Astrocyte (in vitro differentiated cells and primary cell): Measurements from ENCODE around the gene TRPV5. TPM values are rescaled to one million over a fixed set of nuclear protein-coding genes. Genes with fewer than 3 reads are reported as not detected.

Experiments used
- DNase-seq: peaks from one replicate; pipeline ENCODE4 v3.0.0-alpha.2; 2010; ENCODE audit warnings: low read depth
- FAIRE-seq: peaks from 2 replicates; lab custom pipeline; 2011; peaks lifted over from hg19 to GRCh38; lab: Jason Lieb, UNC
- H2AFZ ChIP-seq: 2 replicates; pipeline ENCODE4 v1.6.0; 2012; ENCODE audit warnings: low read depth, low read length, inconsistent platforms
- H3K27ac ChIP-seq: 2 replicates; pipeline ENCODE4 v1.5.1; 2011; ENCODE audit warnings: low read depth, low read length, inconsistent platforms
- H3K27me3 ChIP-seq: 2 replicates; pipeline ENCODE4 v1.6.0; 2011; ENCODE audit warnings: low read length, inconsistent platforms; ENCODE audit not compliant: insufficient read depth
- H3K36me3 ChIP-seq: 2 replicates; pipeline ENCODE4 v1.5.1; 2011; ENCODE audit warnings: low read length, inconsistent platforms; ENCODE audit not compliant: insufficient read depth
- H3K4me1 ChIP-seq: 2 replicates; pipeline ENCODE4 v1.5.1; 2011; ENCODE audit warnings: low read length, inconsistent platforms; ENCODE audit not compliant: insufficient read depth
- H3K4me2 ChIP-seq: 2 replicates; pipeline ENCODE4 v1.6.0; 2012; ENCODE audit warnings: low read length, inconsistent platforms
- H3K4me3 ChIP-seq: 2 replicates; pipeline ENCODE4 v1.5.1; 2011; ENCODE audit warnings: low read depth, mild to moderate bottlenecking, low read length, inconsistent platforms; ENCODE audit not compliant: insufficient read depth
- H3K79me2 ChIP-seq: 2 replicates; pipeline ENCODE4 v1.6.0; 2012; ENCODE audit warnings: mild to moderate bottlenecking, low read length, inconsistent platforms; ENCODE audit not compliant: insufficient read depth
- H3K9ac ChIP-seq: 2 replicates; pipeline ENCODE4 v1.6.0; 2012; ENCODE audit warnings: mild to moderate bottlenecking, low read length, inconsistent platforms
- H3K9me3 ChIP-seq: 2 replicates; pipeline ENCODE4 v1.5.1; 2012; ENCODE audit warnings: low read depth, mild to moderate bottlenecking, low read length, inconsistent platforms; ENCODE audit not compliant: insufficient read depth
- H4K20me1 ChIP-seq: 2 replicates; pipeline ENCODE4 v1.6.0; 2012; ENCODE audit warnings: low read length, inconsistent platforms; ENCODE audit not compliant: insufficient read depth
- H3K27ac Mint-ChIP-seq: one replicate; pipeline ENCODE4 v1.8.0; 2021; ENCODE audit warnings: mild to moderate bottlenecking, mixed read lengths; ENCODE audit not compliant: unreplicated experiment
- H3K27me3 Mint-ChIP-seq: one replicate; pipeline ENCODE4 v1.8.0; 2021; ENCODE audit warnings: low read depth, mixed read lengths; ENCODE audit not compliant: unreplicated experiment
- H3K36me3 Mint-ChIP-seq: one replicate; pipeline ENCODE4 v1.8.0; 2021; ENCODE audit warnings: low read depth, mixed read lengths; ENCODE audit not compliant: unreplicated experiment
- H3K4me1 Mint-ChIP-seq: one replicate; pipeline ENCODE4 v1.8.0; 2021; ENCODE audit warnings: low read depth, mixed read lengths; ENCODE audit not compliant: unreplicated experiment
- H3K4me3 Mint-ChIP-seq: one replicate; pipeline ENCODE4 v1.8.0; 2021; ENCODE audit warnings: mild to moderate bottlenecking, moderate library complexity, mixed read lengths; ENCODE audit not compliant: unreplicated experiment
- H3K9me3 Mint-ChIP-seq: one replicate; pipeline ENCODE4 v1.8.0; 2021; ENCODE audit warnings: mild to moderate bottlenecking, mixed read lengths; ENCODE audit not compliant: unreplicated experiment
- CTCF ChIP-seq: IDR thresholded peaks from 2 replicates; pipeline ENCODE4 v1.5.1; 2011; ENCODE audit warnings: low read depth, mild to moderate bottlenecking, inconsistent platforms, low read length, moderate library complexity; ENCODE audit not compliant: insufficient read depth
- EZH2 ChIP-seq: IDR thresholded peaks from 2 replicates; pipeline ENCODE4 v1.6.1; 2012; ENCODE audit warnings: mild to moderate bottlenecking, low read length, inconsistent platforms; ENCODE audit not compliant: insufficient read depth
- total RNA-seq: library from RNA; stranded (reverse); gene quantifications from 2 replicates; pipeline ENCODE4 v1.2.1, GENCODE V29; 2021

The TRPV5 gene
- total RNA-seq, 1 donor from 2014 or later: not detected

GRCh38 chr7:142892951-142893350, 40.6 kb downstream of the TRPV5 start:
- no peak overlapping the region for H3K4me3 ChIP-seq
- no peak for DNase-seq

GRCh38 chr7:142891490-142892082, 42.0 kb downstream of the TRPV5 start:
- DNase-seq (no peak), FAIRE-seq (no peak)
- Mint-ChIP-seq H3K27ac (no peak overlapping the region), H3K27me3 (peaks cover 30% of the 10 kb centered on the region), H3K9me3 (no peaks in the 10 kb centered on the region), H3K36me3 (no peaks in the 10 kb centered on the region), H3K4me1 (no peaks in the 10 kb centered on the region), H3K4me3 (no peak overlapping the region)
- TF ChIP-seq CTCF (no peak), EZH2 (no peak)
- Histone ChIP-seq H3K9me3 (no peaks in the 10 kb centered on the region), H3K4me2 (no peak overlapping the region), H3K36me3 (no peaks in the 10 kb centered on the region), H3K4me3 (no peak overlapping the region), H3K9ac (no peak overlapping the region), H3K27me3 (peaks cover 5% of the 10 kb centered on the region), H3K79me2 (no peaks in the 10 kb centered on the region), H3K4me1 (no peaks in the 10 kb centered on the region), H2AFZ (no peak overlapping the region), H3K27ac (no peak overlapping the region), H4K20me1 (no peaks in the 10 kb centered on the region)

More at GRCh38 chr7:142892951-142893350, 40.6 kb downstream of the TRPV5 start:
- H3K36me3 Mint-ChIP-seq: no peaks in the 10 kb centered on the region
- Histone ChIP-seq H3K9me3 (no peaks in the 10 kb centered on the region), H3K4me1 (no peaks in the 10 kb centered on the region), H4K20me1 (no peaks in the 10 kb centered on the region), H2AFZ (no peak overlapping the region), H3K27ac (no peak overlapping the region), H3K4me2 (no peak overlapping the region), H3K79me2 (no peaks in the 10 kb centered on the region), H3K9ac (no peak overlapping the region), H3K27me3 (peaks cover 3% of the 10 kb centered on the region), H3K36me3 (no peaks in the 10 kb centered on the region)
- H3K27ac Mint-ChIP-seq: no peak overlapping the region
- no peaks in the 10 kb centered on the region for H3K9me3 Mint-ChIP-seq
- no peak for FAIRE-seq
- H3K4me1 Mint-ChIP-seq: no peaks in the 10 kb centered on the region
- peaks cover 36% of the 10 kb centered on the region for H3K27me3 Mint-ChIP-seq
- no peak overlapping the region for H3K4me3 Mint-ChIP-seq
- no peak for TF ChIP-seq CTCF

GRCh38 chr7:142890874-142891485, 42.6 kb downstream of the TRPV5 start:
- H3K4me3 ChIP-seq: no peak overlapping the region
- TF ChIP-seq EZH2: no peak
- TF ChIP-seq CTCF: no peak
- H3K9me3 Mint-ChIP-seq: no peaks in the 10 kb centered on the region
- no peak overlapping the region for H3K27ac Mint-ChIP-seq
- H3K27me3 Mint-ChIP-seq: peaks cover 25% of the 10 kb centered on the region
- no peak overlapping the region for H3K9ac ChIP-seq
- no peak overlapping the region for H2AFZ ChIP-seq
- no peaks in the 10 kb centered on the region for H3K4me1 ChIP-seq
- H3K4me2 ChIP-seq: no peak overlapping the region
- no peaks in the 10 kb centered on the region for H3K36me3 ChIP-seq
- no peak for DNase-seq
- H3K4me1 Mint-ChIP-seq: no peaks in the 10 kb centered on the region
- no peak overlapping the region for H3K27ac ChIP-seq
- peaks cover 5% of the 10 kb centered on the region for H3K27me3 ChIP-seq
- H3K4me3 Mint-ChIP-seq: no peak overlapping the region
- H3K36me3 Mint-ChIP-seq: no peaks in the 10 kb centered on the region
- no peaks in the 10 kb centered on the region for H3K9me3 ChIP-seq
- no peak for FAIRE-seq
- no peaks in the 10 kb centered on the region for H3K79me2 ChIP-seq
- H4K20me1 ChIP-seq: no peaks in the 10 kb centered on the region
